ENCODE measurements around the gene ADD1.
"Not testable (repeated sequence)": the region's sequence is repeated elsewhere in the genome, so short reads cannot be mapped to it uniquely, and the experiment has no call there.

The ADD1 gene

GRCh38 chr4:2937986-2938385 lies 94.3 kb downstream of the ADD1 start:
- no peak for DNase-seq

DNA sequence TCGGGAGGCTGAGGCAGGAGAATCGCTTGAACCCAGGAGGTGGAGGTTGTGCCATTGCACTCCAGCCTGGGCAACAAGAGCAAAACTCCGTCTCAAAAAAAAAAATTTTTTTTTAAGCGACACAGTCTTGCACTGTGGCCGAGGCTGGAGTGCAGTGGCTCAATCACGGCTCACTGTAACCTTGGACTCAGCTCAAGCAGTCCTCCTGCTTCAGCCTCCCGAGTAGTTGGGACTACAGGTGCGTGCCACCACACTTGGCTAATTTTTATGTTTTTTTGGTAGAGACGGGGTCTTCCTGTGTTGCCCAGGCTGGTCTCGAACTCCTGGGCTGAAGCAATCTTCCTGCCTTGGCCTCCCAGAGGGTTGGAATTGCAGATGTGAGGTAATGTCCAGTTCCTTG lies 94.8 kb downstream of the ADD1 start:
- not testable (repeated sequence) for DNase-seq

DNA sequence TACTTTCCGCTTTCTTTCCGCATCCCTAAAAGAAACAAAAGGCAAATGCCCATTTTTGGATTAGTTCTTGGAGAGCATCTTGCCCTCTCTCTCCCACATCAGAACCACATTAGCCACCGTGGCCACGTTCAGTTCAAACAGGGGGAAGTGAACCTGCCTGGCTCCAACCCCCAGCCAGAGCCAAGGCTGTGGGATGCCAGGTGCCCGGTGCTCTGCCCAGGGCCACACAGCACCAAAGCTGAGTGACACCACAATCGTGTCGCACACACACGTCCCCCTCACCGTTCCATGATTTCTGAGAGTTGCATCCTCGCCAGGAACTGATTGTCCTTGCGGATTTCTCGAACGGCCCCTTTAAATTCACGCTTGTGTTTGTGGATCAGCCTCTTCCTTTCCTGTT lies 95.3 kb downstream of the ADD1 start:
- no peak for DNase-seq

GRCh38 chr4:2939383-2940243 lies 96.0 kb downstream of the ADD1 start:
- no peak for DNase-seq

- DNase-seq, result no peak
Measured at GRCh38 chr4:2940267-2941137, 96.9 kb downstream of the ADD1 start.

DNA sequence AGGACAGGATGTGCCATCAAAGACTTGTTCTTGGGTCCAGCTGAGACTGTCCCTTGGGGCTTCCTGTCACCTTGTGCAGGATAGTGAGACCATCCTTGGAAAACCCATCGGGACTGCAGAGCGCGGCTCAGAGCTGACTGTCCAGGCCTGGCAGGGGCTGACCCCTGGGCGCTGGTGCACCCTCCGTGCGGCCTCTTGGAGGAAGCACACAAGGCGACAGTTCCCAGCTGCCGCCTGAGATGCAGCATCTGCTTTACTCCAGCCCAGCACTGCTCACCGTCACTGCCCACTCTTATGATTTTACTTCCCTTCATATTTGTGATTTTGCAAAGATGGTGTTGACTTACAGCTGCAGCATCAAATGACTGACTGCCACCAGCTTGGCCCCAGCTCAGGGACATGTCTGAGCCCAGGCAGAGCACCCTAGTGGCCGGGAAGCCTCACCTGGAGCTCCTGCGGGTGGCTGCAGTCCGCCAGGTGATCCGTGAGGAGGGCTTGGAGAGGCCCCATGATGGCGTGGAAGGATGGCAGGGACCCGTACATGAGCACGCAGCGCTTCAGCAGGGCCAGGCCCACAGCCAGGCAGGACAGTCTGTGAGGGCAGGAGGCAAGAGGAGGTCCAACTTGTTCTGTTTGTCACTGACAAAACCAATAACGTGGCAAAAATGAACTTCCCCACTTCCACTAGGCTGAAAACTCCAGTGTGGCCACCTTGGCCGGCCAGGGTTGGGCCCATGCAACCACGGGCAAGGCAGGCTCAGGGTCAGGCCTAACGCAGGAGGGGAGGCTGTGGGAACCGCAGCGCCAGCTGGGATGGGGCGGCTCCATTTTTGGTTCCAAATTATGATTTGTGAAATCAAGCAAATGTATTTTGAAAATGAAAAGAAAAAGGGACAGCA lies 97.7 kb downstream of the ADD1 start:
- no peak for DNase-seq

- no peak for DNase-seq
Measured at GRCh38 chr4:2942037-2942531, 98.4 kb downstream of the ADD1 start.

GRCh38 chr4:2942532-2943363 lies 99.1 kb downstream of the ADD1 start:
- no peak for DNase-seq

GRCh38 chr4:2943364-2944090 lies 99.9 kb downstream of the ADD1 start:
- DNase-seq, result no peak

DNA sequence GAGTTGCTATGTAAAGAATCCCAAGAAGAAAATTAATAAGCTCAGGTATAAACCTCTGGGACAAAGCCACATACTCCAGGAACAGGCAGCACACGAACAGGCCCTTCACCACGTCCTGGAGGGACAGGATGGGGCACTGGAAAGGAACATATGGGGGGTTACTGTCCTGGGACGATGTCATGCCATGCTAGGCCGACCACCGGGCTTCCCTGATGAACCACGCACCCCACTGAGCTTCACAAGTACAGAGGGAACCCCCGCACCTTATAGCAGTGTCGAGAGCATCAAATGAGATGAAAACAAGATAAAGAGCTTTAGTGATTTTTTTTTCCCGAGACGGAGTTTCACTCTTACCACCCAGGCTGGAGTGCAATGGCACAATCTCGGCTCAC lies 100.4 kb downstream of the ADD1 start:
- no peak for DNase-seq

GRCh38 chr4:2944586-2945526 lies 101.2 kb downstream of the ADD1 start:
- DNase-seq, result no peak

DNA sequence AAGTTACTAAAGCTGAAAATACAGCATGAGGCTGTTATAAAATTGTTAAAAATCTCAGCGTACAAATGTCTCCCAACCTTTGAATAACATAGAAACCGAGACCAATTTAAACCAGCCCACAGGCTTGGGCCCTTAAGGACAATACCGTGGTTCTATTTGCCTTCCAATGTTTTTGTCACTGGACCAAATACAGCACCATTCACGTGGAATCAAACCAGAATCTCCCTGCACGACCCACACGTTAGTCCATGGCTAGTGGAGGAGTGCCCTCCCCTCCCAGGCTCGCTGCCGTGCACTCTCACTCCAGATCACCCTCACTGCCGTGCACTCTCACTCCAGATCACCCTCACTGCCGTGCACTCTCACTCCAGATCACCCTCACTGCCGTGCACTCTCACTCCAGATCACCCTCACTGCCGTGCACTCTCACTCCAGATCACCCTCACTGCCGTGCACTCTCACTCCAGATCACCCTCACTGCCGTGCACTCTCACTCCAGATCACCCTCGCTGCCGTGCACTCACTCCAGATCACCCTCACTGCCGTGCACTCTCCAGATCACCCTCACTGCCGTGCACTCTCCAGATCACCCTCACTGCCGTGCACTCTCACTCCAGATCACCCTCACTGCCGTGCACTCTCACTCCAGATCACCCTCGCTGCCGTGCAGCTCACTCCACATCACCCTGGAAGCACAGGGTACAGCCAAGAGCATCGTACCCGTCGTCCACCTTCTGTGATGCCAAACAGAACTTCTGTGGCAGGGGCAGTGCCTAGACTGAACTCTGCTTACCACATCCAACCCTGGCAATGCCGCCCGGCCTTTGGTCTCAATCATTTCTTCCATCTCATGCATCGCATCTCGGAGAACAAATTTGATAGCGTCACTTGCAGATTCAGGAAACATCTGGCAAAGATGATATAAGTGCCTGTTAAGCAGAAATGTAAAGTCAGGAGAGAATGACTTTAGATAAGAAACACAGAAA lies 102.3 kb downstream of the ADD1 start:
- not testable (repeated sequence) for DNase-seq

- DNase-seq, result no peak
Measured at GRCh38 chr4:2946812-2947600, 103.4 kb downstream of the ADD1 start.

DNA sequence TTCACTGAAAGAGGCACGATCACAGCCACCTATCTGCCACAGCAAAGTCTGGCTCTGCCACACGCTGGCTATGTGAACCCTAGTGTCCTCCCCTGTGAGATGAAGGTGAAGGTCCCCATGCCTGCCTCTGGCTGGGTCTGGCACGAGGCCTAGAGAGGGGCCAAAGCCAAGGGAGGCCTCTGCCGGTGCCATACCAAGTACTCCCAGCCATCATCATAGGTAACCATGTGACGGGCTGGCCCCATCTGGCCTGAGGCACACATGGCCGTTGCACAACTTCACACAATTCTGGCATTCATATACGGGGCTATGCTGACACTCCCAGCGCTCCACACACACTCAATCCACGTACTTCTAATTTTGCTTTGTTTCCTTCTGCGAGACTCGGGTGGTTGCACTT lies 104.3 kb downstream of the ADD1 start:
- no peak for DNase-seq

DNA sequence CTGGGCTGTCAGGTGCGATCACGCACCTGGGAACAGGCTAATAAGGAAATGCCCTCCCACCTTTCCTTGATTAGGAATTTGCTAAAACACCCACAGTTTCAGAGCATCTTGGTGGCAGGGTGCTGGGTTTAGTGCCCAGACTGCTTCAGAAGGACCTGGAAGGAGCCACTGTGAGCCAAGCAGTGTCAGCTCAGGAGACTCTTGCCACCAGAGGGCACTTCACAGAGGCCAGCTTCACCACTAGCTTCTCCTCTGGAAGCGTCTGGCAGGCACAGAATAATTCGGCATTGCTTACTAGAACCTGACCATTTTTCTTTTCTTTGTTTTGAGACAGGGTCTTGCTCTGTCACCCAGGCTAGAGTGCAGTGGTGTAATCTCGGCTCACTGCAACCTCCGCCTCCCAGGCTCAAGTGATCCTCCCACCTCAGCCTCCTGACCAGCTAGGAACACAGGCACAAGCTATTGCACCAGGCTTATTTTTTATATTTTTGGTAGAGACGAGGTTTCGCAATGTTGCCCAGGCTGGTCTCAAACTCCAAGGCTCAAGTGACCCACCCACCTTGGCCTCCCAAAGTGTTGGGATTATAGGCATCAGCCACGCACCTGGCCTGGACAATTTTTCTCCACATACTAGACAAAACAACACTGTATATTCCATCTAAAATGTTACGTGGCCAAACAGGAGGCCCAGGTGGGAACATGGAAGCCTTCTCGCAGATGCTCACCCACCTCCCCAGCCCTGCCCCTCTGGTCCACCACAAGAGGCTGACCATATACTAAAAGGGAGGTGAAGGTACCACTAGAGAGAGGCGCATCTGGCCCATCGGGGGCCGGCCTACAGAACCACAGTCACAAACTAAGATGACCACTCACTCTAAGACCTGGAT lies 105.5 kb downstream of the ADD1 start:
- no peak for DNase-seq

- DNase-seq, result no peak
Measured at GRCh38 chr4:2949782-2950125, 106.1 kb downstream of the ADD1 start.
